GM21723 (cell line): ENCODE results near the gene NPAS2.

ENCODE experiments used
- ATAC-seq: cut with Tn5 transposase; IDR thresholded peaks from one replicate; pipeline ENCODE4 v1.9.1; 2021; ENCODE audit warnings: mild to moderate bottlenecking, moderate library complexity; ENCODE audit not compliant: unreplicated experiment

Gene NPAS2

DNA sequence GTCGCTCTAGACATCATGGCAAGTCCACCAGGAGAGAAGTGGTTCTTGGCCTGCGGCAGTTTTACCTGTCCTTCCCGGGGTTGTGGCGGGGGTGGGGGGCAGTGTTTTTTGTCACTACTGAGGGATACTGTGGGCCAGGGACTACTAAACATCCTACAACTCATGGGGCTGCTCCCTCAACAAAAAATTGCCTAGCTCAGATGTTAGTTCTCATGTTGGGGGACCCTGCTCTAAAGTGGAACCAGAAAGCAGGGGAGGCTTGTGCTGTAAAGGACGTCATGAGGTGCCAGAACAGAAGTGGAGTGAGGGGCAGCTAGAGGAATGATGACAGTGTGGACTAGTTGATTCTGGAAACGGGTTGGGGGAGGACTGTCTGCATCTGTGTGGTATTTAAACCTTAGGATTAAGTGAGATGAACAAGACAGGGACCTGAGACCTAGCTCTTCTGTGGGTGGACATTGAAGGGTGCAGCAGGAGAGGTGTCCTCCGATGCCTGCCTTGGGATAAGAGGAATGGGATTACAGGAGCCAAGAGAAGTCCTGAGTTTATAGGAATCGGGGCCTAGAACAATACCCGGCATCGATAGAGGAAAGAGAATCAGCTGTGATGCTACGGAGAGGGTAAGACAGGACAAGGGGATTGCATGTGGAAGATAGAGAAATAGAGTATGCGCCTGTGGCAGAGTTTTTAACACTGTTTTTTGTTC, 184.8 kb downstream of the NPAS2 start:
- no peak for ATAC-seq

DNA sequence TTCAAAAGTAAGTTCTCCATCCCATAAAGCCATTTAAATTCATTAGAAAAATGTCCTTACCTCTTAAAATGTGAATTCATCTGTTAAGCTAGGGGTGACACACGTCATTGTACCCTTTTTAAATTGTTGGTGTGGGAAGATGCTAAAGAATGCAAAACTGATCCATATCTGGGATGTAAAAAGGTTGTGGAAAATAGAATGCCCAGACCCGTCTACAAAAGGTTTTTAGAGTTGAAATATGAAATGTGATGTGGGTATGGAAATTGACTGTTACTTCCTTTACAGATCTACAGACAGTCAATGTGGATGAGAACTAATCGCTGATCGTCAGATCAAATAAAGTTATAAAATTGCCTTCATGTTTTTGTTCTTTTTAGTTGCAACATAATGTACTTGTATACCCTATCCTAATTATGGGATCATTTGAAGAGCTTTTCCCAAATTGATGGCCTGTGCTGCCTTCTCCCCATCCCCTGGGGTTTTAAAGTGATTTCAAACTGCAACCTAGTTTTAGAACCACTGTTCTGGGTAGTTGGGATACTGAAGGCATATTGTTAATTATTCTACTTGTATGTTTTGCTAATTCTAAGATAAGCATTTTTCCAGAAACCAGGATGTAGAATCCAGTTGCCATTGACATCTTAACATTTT, 186.3 kb downstream of the NPAS2 start:
- ATAC-seq: no peak

DNA sequence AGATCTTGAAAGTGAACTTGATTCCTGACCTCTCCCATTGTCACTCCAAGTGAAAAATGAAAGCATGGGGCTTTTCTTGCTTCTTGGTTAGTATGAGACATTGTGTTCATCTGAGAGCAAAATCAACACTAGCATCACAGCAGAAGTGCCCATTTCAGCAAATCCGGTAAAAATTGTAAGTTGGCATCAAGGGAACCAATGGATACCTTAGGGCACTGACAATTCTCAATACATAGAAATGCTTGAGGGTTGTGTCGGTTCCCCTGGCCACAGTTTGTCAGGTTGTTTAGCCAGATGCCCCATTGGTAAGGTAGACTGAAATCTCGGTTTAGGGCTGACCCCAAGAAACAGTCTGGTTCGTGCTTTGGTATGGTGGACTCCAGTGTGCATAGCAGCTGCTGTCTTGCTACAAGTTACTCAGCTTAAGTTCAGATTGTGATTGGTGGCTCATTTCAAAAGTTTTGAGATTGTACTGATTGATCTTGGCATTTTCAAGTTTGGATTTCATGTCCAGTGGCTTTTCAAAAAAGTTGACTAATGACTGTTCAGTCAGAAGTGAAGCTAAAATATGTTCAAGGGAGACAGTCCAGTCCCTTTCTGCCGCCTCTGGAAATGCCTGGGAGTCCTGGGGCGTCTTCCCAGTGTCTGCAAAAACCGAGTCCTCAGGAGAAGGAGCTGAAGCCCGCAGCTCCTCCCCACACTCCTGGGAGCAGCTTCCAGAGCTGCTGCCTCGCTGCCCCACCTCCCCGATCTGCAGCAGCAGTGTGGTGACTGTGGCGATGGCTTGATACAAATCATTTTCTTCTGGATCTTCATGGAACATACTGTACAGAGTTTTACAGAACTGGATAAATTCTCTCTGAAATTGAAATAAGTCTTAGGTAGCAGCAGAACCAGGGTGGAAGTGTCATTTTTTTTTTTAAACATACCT, 187.7 kb downstream of the NPAS2 start:
- ATAC-seq: no peak

DNA sequence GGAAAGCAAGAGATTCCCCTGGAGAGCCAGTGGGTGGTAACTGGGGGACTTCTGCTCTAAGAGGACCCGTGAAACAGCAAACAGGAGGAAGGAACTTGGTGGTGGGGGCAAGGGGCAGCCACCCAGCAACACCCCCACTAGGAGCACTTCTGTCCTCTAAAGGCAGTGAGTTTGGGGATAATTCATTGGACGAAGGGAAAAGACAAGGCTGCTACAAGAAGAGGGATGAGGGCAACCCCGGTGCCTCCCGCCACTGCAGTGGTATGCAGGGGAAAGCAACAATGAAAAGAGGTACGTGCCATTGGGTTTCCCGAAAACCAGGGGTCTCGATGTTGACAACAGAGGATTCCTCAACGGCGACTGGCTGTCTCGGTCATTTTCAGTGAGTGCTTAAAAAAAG, 191.2 kb downstream of the NPAS2 start:
- ATAC-seq: peak; percentile 3

DNA sequence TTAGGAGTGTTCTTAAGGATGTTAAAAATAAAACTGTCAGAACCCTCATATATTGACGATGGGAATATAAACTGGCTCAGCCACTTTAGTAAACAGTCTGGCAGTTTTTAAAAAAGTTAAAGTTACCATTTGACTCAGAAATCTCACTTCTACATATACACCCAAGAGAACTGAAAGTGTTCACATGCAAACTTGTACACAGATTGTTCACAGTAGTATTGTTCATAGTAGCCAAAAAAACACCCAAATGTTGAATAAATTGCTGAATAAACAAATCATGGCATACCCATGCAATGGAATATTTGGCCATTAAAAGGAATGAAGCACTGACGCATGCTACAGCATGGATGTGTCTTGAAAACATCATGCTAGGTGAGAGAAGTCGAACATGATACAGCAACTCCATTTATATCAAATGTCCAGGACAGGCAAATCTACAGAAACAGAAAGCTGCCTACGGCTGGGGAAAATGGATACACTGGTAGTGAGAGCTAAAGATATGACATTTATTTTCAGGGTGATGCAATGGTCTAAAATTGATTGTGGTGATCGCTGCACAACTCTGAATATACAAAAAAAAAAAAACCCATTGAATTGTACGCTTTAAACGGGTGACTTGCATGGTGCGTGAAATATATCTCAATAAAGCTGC, 192.2 kb downstream of the NPAS2 start:
- peak; percentile 93 for ATAC-seq

DNA sequence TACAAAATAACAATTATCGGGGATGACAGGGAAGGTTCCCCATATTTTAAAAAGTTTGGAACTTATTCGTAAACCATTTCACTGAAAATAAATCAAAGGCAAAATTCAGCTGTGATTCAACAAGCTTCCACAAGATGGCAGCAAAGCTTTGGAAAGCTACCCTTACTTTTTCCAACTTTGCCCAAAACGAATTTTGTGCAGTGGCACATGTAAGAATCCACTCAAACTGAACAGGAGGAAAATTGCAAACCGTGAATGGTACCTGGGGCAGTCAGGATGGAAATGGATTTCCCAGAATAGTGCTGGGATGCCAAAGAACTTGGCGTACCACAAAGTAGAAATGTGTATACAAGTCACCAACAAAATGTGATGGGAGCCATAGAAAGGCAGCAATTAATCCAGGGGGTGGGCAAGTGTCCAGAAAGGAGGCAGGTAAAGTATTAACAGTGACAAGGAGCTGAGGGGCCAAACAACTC, 192.8 kb downstream of the NPAS2 start:
- ATAC-seq: no peak

DNA sequence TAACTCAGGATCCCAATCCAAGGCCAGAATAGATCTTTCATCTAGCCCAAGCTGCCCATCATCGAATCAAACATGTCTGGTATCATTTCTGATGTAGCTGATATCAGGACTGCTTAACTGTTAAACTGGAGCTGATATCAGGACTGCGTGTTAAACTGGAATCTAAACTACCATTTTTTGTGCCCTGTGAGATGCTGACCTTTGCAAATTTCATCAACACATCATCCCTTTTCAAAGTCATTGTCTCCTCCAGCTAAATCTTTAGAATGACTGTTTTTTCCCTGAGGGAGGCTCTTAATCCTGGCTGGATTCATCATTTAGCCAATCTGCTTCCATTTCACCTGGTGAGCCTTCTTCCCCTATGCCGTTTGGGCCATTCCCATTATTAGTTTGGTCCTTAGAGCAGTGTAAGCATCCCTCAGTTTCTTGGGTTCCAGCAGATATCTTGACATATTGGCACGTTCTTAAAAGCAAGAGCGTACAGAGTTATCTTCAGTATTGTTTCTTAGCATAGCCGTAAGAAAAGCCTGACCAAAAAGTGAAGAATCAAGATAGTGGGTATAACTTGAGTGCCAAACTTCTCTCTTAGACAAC, 194.4 kb downstream of the NPAS2 start:
- ATAC-seq: no peak

DNA sequence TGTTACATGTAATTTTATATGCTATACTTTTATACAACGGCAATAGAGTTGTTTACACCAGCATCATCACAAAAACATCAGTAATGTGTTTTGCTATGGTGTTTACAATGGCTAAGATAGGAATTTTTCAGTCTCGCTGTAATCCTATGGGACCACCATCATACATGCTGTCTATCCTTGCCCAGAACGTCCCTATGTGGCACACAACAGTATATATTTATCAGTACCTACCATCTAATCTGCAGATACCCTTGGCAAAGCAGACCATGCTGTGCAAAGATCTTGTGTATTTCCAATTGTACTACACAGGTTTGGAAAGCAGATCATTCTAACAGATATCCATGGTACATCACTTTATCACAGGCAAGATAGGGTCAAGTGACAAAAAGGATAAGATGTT, 197.4 kb downstream of the NPAS2 start:
- no peak for ATAC-seq

DNA sequence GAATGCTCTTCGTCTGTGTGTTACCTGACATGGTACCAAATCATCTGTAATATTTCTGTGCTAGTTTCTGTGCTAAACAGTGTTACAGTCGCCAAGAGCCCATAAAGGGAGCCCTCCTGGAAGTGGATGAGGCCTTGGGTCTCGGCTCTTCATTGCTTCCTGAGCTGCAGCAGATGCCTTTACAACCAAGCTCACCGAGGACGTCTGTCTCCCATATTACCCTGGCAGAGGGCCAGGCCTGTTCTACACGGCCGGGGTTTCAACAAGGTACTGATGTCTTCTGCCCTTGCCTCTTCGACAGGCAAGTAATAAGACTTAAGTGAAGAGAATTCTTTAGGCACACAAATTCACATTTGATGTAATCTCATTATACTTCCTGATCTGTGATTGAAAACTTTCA, 199.0 kb downstream of the NPAS2 start:
- no peak for ATAC-seq

DNA sequence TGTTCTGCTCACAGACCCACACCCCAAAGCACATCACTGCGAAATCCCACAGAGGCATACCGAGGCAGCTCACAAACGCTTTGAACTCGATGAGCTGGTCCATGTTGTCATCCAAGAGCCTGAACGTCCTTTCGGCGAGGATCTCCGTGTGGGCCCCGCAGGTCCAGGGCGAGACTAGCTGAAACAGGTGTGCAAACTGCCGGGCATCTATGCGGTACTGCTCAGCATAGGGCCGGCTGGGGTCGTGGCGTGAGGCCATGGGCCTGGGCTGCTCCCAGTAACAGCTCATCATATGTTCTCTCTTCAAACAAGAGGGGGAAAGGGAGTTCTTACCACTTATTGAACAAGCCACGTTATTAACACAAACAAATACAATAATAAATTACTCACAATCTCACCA, 202.3 kb downstream of the NPAS2 start:
- no peak for ATAC-seq

DNA sequence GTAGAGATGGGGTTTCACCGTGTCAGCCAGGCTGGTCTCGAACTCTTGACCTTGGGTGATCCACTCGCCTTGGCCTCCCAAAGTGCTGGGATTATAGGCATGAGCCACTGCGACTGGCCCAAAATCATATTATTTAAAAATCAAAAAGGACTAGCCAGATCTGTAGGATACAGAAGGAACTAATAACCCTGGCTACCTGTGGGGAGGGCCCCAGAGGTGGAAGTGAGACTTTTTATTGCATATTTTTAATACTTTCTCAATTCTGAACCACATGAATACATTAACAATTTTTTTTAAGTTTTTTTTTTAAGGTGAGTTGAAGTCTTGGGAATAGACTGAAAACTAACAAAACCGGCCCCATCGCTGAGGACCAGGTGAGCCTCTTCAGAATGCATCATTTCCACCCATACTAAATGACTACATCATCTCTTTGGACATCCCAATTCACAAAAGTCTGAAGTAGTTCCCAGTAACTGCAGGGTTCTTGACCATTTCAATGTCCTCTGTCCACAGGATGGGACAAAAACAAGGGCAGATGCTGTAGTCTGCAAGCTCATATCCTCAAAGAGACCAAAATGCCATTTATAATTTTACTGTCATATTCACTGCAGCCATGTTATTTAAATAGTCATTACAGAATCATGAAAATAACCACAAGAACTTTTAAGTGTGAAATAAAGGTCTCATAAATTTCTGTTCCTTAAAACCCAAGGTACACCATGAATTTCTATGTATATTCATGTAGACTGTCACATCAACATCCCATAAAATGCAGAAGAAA, 203.6 kb downstream of the NPAS2 start:
- no peak for ATAC-seq

DNA sequence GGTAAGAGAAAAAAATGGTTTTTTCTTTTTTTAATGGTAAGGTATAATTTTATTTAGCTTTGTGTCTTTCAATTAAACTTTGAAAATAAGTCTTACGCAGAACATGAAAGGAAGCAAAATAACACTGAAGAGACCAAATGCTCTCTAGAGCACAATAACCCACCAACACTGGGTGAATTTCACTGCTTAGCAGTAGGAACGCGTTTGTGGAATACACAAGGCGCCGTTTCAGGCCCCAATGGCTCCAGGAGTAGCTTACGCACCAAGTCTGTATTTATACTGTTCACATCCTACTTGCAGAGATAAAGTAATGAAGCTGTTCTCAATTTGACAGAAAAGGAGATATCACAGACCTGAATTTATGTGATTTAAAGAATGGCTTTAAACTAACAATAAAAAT, 205.6 kb downstream of the NPAS2 start:
- ATAC-seq: no peak

DNA sequence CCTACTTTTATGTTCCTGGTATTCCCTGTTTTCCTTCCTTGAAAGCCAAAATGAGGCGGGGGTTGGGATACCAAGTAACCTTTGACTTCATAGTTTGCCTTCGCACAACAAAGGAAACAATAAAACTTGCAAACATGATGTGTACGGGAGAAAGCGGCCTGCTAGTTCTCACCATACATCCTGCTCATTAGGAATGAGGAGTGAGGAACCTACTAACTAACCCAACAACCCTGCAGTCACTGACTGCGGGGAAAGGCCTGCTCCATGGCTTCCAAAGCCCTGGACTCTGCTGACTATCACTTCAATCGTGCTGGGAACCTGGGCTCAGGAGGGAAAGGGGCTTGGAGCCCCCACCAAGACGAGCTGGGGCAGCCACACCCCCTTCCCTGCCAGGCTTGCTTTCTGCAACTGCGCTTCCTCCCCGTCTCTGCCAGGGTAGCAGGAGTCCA, 206.3 kb downstream of the NPAS2 start:
- ATAC-seq: no peak

DNA sequence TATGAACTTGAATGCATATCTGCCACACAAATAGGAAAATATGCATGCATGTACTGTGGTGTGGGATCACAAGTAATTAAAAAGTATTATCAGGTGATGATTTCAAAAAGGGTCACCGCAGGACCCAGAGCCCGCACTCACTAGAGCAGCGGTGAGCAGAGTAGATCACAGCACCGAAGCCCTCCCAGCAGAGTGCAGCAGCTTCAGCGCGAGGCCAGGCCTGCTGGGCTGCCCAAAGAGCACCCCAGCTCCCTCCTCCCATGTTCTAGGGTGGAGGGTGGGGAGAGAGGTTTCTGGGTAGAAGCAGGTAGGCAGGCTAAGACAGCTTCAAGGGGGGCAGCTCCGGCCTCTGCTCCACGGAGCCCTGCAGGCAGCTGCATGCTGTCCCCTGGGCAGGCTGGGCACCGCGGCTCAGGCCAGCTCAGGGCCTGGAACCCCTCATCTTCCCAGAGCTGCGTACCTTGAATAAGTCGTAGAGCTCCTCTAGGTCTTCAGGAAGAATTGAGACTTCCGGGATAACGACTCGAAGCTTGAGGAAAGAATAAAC, 207.1 kb downstream of the NPAS2 start:
- no peak for ATAC-seq

DNA sequence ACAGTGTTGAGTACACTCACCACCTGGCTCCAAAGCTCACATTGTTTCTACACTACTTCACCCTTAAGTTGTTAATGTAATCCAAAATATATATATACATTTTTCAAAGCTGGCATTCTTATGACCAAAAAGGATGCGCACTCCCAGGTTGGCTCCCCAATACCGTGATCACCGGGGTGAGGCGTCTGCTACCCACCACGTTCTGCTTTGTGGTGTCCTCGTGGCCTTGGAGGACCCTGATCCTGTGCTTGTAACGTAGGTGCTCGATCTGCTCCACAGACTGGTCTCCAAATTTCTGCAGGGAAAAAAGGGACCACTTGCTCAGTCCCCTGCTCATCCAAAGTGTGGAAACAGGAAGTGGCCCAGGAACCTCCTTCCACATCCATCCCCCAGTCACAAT, 207.9 kb downstream of the NPAS2 start:
- no peak for ATAC-seq

DNA sequence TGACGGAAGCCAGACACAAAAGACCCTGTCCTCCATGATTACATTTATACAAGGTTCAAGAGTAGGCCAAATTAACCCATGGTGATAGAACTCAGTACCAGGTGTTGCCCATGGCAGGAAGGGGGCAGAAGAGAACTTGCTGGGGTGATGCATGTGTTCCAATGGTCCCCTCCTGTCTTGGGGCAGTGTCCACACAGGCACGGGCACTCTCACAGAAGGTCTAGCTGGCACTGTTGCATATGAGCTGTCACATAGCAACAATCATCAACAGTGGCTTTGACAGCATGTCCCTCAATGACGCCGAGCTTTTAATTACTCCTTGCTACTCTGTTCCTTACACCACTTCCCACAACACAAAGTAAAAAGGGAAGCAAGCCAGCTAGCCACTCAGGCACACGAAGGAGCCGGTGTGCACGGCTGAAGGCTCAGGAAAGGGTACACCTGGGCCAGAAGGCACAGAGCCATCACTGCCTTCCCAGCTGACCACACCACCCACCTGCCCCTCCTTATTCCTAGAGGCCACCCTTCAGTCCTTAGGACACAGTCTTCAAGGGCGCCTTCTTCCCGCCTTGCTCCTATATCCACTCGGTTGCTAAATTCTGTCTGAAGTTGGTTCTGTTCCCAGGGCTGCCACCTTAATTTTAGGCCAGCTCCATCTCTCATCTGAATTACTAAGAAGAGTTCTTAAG, 211.1 kb downstream of the NPAS2 start:
- ATAC-seq: no peak

DNA sequence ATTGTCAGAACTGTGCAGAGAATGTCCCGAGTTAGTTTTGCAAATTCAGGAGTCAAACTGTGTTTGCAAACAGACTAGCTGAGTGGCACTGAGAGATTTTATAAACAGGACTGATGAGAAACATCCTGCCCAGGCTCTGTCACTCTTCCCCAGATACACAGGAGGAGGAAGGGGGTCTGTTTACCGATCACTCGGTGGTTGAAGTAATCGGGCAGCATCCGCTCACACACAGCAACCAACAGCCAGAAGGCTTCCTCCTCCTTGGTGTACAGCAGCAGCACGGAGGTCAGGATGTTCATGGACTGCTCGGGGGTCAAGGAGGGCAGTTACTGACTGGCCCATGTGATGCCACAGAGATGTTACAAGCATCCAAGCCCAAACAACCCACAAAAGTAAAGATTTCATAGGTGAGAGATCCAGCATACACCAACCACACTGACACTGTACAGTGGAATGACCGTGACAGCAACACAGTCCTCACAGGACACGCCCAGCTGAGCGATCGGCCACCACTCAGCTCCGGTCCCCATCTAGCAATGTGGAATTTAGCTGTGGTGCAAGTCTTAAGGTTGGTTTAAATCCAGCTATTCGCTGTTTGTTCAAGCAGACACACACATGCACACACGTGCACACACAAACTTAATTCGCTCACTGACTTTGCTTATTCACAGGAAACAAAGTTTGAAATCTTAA, 212.3 kb downstream of the NPAS2 start:
- ATAC-seq: no peak

DNA sequence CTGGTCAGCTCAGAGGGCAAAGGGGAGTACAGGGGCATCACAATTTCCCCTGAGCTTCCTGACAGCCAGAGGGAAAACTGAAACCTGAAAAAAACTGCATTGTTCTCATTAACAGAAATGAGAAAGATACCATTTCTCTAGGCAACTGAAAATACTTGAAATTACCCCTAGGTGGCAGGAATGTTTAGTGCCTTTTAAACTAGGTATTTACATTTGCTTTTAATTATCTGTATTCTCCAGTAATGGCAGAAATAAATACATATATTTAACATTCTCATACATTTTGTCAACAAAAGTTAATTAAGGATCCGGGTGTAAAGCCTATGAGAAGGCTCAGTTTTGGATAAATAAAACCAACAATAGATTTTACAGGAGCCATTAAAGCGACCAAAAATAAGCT, 216.6 kb downstream of the NPAS2 start:
- no peak for ATAC-seq
